ENCODE measurements around the gene PLPPR3.

The PLPPR3 gene

GRCh38 chr19:812049-812746 is 9.6 kb downstream of the PLPPR3 start:
- H3K27ac ChIP-seq: peak overlapping the region; percentile 99
- DNase-seq (ENCODE audit: low spot score): no peak
- ChIA-PET POLR2A (ENCODE audit: low non-redundant PET) (no interaction called here), CTCF (no interaction called here)
- TF ChIP-seq CTCF (conservative IDR thresholded peaks at IDR 0.05; ENCODE audit: low read depth): no peak

- CTCF ChIA-PET: no interaction called here
- H3K27ac ChIP-seq: peak overlapping the region; percentile 99
- POLR2A ChIA-PET (ENCODE audit: low non-redundant PET): no interaction called here
- no peak for TF ChIP-seq CTCF (conservative IDR thresholded peaks at IDR 0.05; ENCODE audit: low read depth)
- no peak for DNase-seq (ENCODE audit: low spot score)
These were observed 10.2 kb downstream of the PLPPR3 start for GRCh38 chr19:811506-812048.

GRCh38 chr19:810883-811489 is 10.8 kb downstream of the PLPPR3 start:
- H3K27ac ChIP-seq: peak overlapping the region; percentile 99
- CTCF ChIA-PET: no interaction called here
- POLR2A ChIA-PET (ENCODE audit: low non-redundant PET): no interaction called here
- TF ChIP-seq CTCF (conservative IDR thresholded peaks at IDR 0.05; ENCODE audit: low read depth): no peak
- DNase-seq (ENCODE audit: low spot score): no peak

- H3K27ac ChIP-seq: peak overlapping the region; percentile 99
- ChIA-PET CTCF (interaction anchor here (1.0 kb wide), 1 partner anchor 10 kb away, joined by 3 read pairs; no protein-coding TSS in a partner anchor), POLR2A (ENCODE audit: low non-redundant PET) (interaction anchor here (0.7 kb wide), 1 partner anchor 125 kb away, joined by 4 read pairs; no protein-coding TSS in a partner anchor)
- TF ChIP-seq CTCF (conservative IDR thresholded peaks at IDR 0.05; ENCODE audit: low read depth): no peak
- DNase-seq (ENCODE audit: low spot score): no peak
These were observed 11.5 kb downstream of the PLPPR3 start for GRCh38 chr19:810077-810855.

- peak overlapping the region; percentile 99 for H3K27ac ChIP-seq
- no peak for TF ChIP-seq CTCF (conservative IDR thresholded peaks at IDR 0.05; ENCODE audit: low read depth)
- CTCF ChIA-PET: no interaction called here
- DNase-seq (ENCODE audit: low spot score): no peak
- POLR2A ChIA-PET (ENCODE audit: low non-redundant PET): no interaction called here
These were observed 13.4 kb downstream of the PLPPR3 start for GRCh38 chr19:808423-808775.

- no peak for TF ChIP-seq CTCF (conservative IDR thresholded peaks at IDR 0.05; ENCODE audit: low read depth)
- CTCF ChIA-PET: no interaction called here
These were observed 13.9 kb downstream of the PLPPR3 start for GRCh38 chr19:807627-808422.

More at GRCh38 chr19:807627-808422, 13.9 kb downstream of the PLPPR3 start:
- POLR2A ChIA-PET (ENCODE audit: low non-redundant PET): no interaction called here
- DNase-seq (ENCODE audit: low spot score): no peak
- peak overlapping the region; percentile 99 for H3K27ac ChIP-seq

All from RWPE1 (cell line).